Measurements from ENCODE around the gene BTBD18.

DNA sequence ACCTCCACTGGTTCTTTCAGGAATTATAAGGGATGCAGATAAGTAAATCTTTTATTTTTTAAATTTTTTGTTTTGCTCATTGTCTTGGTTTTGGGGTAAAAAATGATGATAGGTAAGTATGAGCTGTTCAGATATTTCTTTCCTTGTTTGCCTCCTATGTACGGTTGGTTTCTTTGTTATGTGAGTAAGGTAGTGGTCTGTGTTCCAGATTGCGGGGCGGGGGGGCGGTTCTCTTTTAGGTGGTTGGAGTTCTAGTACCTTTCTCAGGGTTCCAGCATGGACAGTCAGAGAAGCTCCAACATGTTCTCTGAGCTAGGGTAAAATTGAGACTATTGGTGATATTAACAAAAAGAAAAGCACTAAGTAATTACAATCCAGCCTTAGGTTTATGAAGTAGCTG is 12.4 kb upstream of the BTBD18 start:
- TF ChIP-seq, protein P1, sequence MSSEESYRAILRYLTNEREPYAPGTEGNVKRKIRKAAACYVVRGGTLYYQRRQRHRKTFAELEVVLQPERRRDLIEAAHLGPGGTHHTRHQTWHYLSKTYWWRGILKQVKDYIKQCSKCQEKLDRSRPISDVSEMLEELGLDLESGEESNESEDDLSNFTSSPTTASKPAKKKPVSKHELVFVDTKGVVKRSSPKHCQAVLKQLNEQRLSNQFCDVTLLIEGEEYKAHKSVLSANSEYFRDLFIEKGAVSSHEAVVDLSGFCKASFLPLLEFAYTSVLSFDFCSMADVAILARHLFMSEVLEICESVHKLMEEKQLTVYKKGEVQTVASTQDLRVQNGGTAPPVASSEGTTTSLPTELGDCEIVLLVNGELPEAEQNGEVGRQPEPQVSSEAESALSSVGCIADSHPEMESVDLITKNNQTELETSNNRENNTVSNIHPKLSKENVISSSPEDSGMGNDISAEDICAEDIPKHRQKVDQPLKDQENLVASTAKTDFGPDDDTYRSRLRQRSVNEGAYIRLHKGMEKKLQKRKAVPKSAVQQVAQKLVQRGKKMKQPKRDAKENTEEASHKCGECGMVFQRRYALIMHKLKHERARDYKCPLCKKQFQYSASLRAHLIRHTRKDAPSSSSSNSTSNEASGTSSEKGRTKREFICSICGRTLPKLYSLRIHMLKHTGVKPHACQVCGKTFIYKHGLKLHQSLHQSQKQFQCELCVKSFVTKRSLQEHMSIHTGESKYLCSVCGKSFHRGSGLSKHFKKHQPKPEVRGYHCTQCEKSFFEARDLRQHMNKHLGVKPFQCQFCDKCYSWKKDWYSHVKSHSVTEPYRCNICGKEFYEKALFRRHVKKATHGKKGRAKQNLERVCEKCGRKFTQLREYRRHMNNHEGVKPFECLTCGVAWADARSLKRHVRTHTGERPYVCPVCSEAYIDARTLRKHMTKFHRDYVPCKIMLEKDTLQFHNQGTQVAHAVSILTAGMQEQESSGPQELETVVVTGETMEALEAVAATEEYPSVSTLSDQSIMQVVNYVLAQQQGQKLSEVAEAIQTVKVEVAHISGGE (CRISPR knock-in tag; IDR thresholded peaks at IDR 0.05), result no peak
- TF ChIP-seq POLR2AphosphoS5 (IDR thresholded peaks at IDR 0.05; ENCODE audit: low read length) (no peak), POLR2A (IDR thresholded peaks at IDR 0.05; ENCODE audit: low read depth, low read length) (no peak), ZNF384 (IDR thresholded peaks at IDR 0.05; ENCODE audit: borderline replicate concordance, low read depth, low read length) (no peak), JUNB (IDR thresholded peaks at IDR 0.05) (no peak), EP300 (IDR thresholded peaks at IDR 0.05; ENCODE audit: borderline replicate concordance in 1 of 2, control insufficient read depth in 1 of 2, low read depth in 2 of 2, low read length in 2 of 2) (no peak), MYC (IDR thresholded peaks at IDR 0.05; ENCODE audit: insufficient read depth, insufficient read length, insufficient replicate concordance, low read length, severe bottlenecking) (no peak), EZH2 (IDR thresholded peaks at IDR 0.05; ENCODE audit: borderline replicate concordance, control insufficient read depth, low read depth, low read length) (no peak)
- TF ChIP-seq, protein P2, sequence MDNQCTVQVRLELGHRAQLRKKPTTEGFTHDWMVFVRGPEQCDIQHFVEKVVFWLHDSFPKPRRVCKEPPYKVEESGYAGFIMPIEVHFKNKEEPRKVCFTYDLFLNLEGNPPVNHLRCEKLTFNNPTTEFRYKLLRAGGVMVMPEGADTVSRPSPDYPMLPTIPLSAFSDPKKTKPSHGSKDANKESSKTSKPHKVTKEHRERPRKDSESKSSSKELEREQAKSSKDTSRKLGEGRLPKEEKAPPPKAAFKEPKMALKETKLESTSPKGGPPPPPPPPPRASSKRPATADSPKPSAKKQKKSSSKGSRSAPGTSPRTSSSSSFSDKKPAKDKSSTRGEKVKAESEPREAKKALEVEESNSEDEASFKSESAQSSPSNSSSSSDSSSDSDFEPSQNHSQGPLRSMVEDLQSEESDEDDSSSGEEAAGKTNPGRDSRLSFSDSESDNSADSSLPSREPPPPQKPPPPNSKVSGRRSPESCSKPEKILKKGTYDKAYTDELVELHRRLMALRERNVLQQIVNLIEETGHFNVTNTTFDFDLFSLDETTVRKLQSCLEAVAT (IDR thresholded peaks at IDR 0.05), result no peak
- TF ChIP-seq, protein P3, sequence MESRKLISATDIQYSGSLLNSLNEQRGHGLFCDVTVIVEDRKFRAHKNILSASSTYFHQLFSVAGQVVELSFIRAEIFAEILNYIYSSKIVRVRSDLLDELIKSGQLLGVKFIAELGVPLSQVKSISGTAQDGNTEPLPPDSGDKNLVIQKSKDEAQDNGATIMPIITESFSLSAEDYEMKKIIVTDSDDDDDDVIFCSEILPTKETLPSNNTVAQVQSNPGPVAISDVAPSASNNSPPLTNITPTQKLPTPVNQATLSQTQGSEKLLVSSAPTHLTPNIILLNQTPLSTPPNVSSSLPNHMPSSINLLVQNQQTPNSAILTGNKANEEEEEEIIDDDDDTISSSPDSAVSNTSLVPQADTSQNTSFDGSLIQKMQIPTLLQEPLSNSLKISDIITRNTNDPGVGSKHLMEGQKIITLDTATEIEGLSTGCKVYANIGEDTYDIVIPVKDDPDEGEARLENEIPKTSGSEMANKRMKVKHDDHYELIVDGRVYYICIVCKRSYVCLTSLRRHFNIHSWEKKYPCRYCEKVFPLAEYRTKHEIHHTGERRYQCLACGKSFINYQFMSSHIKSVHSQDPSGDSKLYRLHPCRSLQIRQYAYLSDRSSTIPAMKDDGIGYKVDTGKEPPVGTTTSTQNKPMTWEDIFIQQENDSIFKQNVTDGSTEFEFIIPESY (IDR thresholded peaks at IDR 0.05), result no peak
